Measurements from ENCODE around the gene CCNQ.

CCNQ gene

DNA sequence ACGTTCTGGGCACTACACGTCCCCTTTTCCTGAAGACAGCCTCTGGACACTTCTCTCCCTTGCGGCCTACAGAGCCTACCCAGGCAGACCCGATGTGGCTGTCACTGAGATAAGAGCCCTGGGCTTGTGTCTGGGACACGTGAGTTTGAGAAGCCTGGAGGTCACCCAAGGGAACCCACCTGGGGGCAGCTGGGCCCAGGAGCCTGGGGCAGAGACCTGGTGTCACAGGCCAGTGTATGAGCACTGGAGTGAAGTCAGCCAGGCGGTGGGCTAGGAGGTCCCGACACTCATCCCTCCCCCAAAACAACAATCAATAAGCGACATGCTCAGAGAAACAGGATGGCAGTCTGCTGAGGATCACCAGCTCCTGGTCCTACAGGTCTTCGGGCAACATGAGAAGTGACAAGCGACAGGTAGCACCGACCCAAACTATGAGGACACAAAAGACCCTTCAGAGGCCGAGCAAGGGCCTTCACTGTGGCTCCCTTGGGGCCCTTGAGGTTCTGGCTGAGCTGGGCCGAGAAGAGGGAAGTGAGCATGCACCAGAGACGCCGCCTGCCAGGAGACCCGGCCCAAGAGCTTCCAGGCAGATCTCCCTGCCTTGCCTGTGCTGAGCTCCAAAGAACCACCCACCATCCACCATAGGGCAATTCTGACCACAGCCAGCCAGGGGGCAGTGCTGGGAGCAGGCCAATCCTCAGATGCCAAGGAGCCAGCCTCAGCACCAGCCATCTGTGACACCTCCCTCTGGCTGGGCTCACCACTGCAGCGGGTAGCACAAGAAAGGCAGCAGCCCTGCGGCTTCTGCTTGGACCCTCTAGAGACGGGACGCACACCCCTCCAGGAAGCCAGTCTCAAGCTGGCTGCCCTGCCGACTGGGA is 37.1 kb upstream of the CCNQ start:
- no peak for TF ChIP-seq POLR2AphosphoS5 (IDR thresholded peaks at IDR 0.05; ENCODE audit: low read depth, low read length)

DNA sequence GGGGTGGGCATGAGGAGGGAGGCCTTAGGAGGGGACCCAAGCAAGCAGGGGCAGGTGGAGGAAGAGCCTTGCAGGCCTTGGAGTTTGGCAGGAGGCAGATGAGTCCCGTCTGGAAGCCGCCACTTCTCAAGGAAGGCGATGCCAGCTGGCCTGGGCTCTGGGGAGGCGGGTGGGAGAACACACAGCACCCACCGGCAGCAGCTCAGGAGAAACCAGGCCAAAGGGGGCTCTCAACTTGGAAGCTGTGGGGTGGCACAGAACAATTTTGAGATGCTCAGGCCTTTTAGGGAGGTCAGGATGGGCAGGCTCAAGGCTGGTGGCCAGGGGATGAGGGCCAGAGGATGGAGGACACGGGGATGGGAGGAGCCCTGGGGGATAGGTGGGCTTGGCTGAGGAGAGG is 36.4 kb upstream of the CCNQ start:
- no peak for TF ChIP-seq TAF1 (IDR thresholded peaks at IDR 0.05; ENCODE audit: borderline replicate concordance, insufficient read depth, low read length)
- TF ChIP-seq, protein P1, sequence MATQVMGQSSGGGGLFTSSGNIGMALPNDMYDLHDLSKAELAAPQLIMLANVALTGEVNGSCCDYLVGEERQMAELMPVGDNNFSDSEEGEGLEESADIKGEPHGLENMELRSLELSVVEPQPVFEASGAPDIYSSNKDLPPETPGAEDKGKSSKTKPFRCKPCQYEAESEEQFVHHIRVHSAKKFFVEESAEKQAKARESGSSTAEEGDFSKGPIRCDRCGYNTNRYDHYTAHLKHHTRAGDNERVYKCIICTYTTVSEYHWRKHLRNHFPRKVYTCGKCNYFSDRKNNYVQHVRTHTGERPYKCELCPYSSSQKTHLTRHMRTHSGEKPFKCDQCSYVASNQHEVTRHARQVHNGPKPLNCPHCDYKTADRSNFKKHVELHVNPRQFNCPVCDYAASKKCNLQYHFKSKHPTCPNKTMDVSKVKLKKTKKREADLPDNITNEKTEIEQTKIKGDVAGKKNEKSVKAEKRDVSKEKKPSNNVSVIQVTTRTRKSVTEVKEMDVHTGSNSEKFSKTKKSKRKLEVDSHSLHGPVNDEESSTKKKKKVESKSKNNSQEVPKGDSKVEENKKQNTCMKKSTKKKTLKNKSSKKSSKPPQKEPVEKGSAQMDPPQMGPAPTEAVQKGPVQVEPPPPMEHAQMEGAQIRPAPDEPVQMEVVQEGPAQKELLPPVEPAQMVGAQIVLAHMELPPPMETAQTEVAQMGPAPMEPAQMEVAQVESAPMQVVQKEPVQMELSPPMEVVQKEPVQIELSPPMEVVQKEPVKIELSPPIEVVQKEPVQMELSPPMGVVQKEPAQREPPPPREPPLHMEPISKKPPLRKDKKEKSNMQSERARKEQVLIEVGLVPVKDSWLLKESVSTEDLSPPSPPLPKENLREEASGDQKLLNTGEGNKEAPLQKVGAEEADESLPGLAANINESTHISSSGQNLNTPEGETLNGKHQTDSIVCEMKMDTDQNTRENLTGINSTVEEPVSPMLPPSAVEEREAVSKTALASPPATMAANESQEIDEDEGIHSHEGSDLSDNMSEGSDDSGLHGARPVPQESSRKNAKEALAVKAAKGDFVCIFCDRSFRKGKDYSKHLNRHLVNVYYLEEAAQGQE (IDR thresholded peaks at IDR 0.05; ENCODE audit: insufficient read depth in 1 of 2, low read depth in 2 of 2, low read length in 2 of 2) = no peak
- no peak for TF ChIP-seq FOXP2 (optimal IDR thresholded peaks at IDR 0.05; ENCODE audit: borderline replicate concordance, extremely low read depth, extremely low read length, insufficient read depth)
- no peak for TF ChIP-seq POLR2AphosphoS5 (IDR thresholded peaks at IDR 0.05; ENCODE audit: low read depth, low read length)
- TF ChIP-seq SIN3A (IDR thresholded peaks at IDR 0.05; ENCODE audit: borderline replicate concordance, insufficient read depth, low read length) = no peak

DNA sequence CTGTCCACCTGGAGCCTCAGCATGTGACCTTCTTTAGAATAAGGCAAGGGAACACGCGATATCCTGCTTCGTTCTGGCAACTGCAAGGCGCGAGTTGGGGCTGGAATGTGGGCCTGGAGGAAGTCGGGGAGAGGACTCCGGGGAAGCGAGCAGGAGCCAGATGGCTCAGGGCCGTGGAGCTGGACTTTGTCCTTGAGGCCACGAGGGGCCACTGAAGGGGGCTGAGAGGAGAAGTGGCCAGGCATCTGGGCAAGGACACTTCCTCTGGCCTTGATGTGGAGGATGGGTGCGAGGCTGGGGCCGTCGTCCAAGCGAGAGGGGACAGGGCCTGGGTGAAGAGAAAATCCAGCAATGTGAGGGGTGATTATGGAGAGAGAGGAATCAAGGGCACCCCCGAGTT is 35.9 kb upstream of the CCNQ start:
- TF ChIP-seq, protein P1 (IDR thresholded peaks at IDR 0.05; ENCODE audit: insufficient read depth in 1 of 2, low read depth in 2 of 2, low read length in 2 of 2) = no peak
- TF ChIP-seq POLR2AphosphoS5 (IDR thresholded peaks at IDR 0.05; ENCODE audit: low read depth, low read length) (no peak), FOXP2 (optimal IDR thresholded peaks at IDR 0.05; ENCODE audit: borderline replicate concordance, extremely low read depth, extremely low read length, insufficient read depth) (no peak), TAF1 (IDR thresholded peaks at IDR 0.05; ENCODE audit: borderline replicate concordance, insufficient read depth, low read length) (no peak), SIN3A (IDR thresholded peaks at IDR 0.05; ENCODE audit: borderline replicate concordance, insufficient read depth, low read length) (no peak)

DNA sequence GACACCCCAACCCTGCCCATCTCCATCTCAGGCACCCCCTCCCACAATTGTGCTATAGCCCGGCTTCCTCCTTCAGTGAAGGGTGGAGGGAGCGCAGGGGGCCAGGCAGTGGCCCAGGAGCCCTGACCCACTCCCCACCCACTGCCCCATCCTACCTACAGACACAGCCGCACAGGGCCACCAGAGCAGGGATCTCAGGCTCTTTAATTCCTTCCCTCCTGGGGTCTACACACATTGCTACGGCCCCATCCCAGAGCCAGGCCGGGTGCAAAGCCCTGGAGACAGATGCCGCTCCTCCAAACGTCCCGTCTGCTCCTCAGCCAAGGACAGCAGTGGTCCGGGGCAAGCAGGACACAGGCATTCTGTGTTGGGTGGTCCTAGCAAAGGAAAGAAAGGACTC is 35.3 kb upstream of the CCNQ start:
- TF ChIP-seq TAF1 (IDR thresholded peaks at IDR 0.05; ENCODE audit: borderline replicate concordance, insufficient read depth, low read length) (no peak), FOXP2 (optimal IDR thresholded peaks at IDR 0.05; ENCODE audit: borderline replicate concordance, extremely low read depth, extremely low read length, insufficient read depth) (no peak), POLR2AphosphoS5 (IDR thresholded peaks at IDR 0.05; ENCODE audit: low read depth, low read length) (no peak), SIN3A (IDR thresholded peaks at IDR 0.05; ENCODE audit: borderline replicate concordance, insufficient read depth, low read length) (no peak)
- TF ChIP-seq, protein P1 (IDR thresholded peaks at IDR 0.05; ENCODE audit: insufficient read depth in 1 of 2, low read depth in 2 of 2, low read length in 2 of 2) = no peak

DNA sequence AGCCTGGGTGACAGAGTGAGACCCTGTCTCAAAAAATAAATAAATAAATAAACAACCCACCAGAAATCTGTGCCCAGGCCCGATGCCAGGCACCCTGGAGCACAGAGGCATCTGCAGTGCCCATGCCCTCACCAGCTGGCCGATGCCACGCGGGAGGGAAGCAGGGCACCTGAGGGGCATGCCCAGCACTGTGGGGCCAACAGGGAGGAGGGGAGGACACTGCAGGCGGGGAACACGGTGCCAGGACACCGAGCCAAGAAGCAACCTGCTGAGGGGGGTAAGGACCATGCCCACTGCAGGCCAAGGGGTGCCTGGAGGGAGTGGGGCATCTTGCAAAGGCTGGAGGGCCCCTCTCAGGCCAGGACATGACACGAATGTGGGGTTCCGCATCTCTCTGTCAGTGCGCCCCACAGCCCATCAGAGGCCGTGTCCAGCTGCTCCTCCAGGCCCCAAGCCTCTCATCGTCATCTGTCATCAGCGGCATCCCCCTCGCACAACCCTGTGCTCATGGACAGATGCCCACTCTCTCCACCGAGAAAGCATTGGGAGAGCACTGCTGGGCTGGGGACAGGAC is 34.8 kb upstream of the CCNQ start:
- TF ChIP-seq, protein P1 (IDR thresholded peaks at IDR 0.05; ENCODE audit: insufficient read depth in 1 of 2, low read depth in 2 of 2, low read length in 2 of 2) = no peak
- TF ChIP-seq FOXP2 (optimal IDR thresholded peaks at IDR 0.05; ENCODE audit: borderline replicate concordance, extremely low read depth, extremely low read length, insufficient read depth) (no peak), TAF1 (IDR thresholded peaks at IDR 0.05; ENCODE audit: borderline replicate concordance, insufficient read depth, low read length) (no peak), POLR2AphosphoS5 (IDR thresholded peaks at IDR 0.05; ENCODE audit: low read depth, low read length) (no peak), SIN3A (IDR thresholded peaks at IDR 0.05; ENCODE audit: borderline replicate concordance, insufficient read depth, low read length) (no peak)

All from PFSK-1 (cell line).